ENCODE results near the gene BBIP1. TPM values are rescaled to one million over a fixed set of nuclear protein-coding genes. Genes with fewer than 3 reads are reported as not detected.

Gene BBIP1
- total RNA-seq, 2 donors from 2014 or later, result 17.7 to 19.1 TPM

DNA sequence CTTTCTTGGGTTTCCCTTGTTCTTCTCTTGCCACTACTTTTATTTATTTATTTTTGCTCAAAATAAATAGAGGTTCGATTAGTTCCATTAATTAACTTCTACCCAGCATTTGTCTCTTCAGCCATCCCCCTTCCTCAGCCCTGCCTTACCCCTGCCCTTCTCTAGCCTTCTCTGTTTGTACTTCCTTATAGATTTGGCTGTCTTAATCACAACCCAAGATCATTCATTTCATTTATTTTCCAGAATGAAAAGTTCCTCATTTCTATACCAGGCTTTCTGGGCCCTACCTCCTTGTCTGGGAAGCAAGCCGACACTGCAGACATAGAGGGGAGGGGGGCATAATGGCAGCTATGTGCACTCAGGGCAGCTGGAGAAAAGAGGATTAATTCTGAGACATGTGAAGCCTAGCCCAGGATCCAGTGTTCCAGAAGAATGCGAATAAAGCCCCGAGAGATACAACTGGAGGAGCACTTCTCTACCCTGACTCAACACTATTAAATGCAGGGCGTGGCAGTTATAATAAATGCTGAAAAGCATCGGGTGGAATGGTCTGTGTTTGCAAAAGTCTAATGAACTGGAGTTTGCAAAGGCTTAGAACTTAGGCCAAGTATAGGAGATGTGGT is 53.7 kb downstream of the BBIP1 start:
- Histone ChIP-seq H3K9ac (ENCODE audit: low read depth in 2 of 2, low read length in 2 of 2) (peak overlapping the region; percentile 47 to 59), H3K9me3 (no peaks in the 10 kb centered on the region), H3K27ac (peak overlapping the region; percentile 90), H3K27me3 (no peaks in the 10 kb centered on the region), H3K4me1 (peaks cover 12% of the 10 kb centered on the region), H3K36me3 (no peaks in the 10 kb centered on the region), H3K4me3 (no peak overlapping the region)
- intact Hi-C loops (cut with DNase I), result no loop called here
- TF ChIP-seq, protein P1, sequence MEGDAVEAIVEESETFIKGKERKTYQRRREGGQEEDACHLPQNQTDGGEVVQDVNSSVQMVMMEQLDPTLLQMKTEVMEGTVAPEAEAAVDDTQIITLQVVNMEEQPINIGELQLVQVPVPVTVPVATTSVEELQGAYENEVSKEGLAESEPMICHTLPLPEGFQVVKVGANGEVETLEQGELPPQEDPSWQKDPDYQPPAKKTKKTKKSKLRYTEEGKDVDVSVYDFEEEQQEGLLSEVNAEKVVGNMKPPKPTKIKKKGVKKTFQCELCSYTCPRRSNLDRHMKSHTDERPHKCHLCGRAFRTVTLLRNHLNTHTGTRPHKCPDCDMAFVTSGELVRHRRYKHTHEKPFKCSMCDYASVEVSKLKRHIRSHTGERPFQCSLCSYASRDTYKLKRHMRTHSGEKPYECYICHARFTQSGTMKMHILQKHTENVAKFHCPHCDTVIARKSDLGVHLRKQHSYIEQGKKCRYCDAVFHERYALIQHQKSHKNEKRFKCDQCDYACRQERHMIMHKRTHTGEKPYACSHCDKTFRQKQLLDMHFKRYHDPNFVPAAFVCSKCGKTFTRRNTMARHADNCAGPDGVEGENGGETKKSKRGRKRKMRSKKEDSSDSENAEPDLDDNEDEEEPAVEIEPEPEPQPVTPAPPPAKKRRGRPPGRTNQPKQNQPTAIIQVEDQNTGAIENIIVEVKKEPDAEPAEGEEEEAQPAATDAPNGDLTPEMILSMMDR (IDR thresholded peaks at IDR 0.05), result no peak
- peak; percentile 76 for DNase-seq

DNA sequence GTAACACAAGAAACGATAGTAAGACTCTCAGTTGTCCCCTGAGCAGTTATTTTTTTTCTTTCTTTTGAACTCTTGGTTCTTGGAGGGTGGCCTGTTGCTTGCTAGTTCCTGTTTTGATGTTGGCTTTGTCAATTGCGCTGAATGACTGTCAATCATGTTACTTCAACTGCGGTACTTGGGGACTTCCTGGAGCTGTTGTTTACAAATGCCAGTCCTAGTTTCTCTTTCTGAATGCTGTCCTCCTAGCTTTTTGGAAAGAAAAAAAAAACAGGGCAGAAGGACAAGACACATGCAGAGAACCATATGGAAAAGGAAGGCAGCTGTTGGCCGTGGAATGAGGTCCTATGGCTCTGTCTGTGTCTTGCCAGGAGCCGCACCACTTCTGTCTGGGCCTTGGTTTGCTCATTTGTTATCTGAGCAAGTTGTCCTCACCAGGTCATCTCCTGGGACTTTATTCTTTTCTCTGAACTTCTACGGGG is 54.3 kb downstream of the BBIP1 start:
- intact Hi-C loops (cut with DNase I), result no loop called here
- H3K36me3 ChIP-seq, result no peaks in the 10 kb centered on the region
- no peak overlapping the region for H3K4me3 ChIP-seq
- H3K4me1 ChIP-seq, result peaks cover 16% of the 10 kb centered on the region
- H3K27me3 ChIP-seq, result no peaks in the 10 kb centered on the region
- H3K9me3 ChIP-seq, result no peaks in the 10 kb centered on the region
- peak overlapping the region; percentile 90 for H3K27ac ChIP-seq
- H3K9ac ChIP-seq (ENCODE audit: low read depth in 2 of 2, low read length in 2 of 2), result peak overlapping the region; percentile 46 to 59
- DNase-seq, result no peak
- TF ChIP-seq, protein P1 (IDR thresholded peaks at IDR 0.05), result no peak

DNA sequence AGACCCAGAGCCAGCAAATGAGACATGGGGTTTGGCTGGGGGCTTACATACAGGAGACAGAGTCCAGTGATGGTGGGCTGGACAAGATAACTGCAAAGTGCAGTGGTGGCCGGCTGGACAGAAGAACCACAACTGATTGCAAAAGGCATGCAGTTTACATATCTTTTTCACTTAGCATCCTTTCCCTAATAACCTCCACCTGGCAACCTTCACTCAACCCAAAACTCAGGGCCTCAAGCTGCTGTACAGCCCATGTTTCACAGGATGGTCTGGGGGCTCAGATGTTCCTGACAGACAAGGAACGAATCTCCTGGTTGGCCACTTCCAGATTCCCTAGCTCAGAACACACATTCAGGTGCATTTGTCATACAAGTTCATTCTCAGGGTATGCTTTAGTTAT is 55.0 kb downstream of the BBIP1 start:
- TF ChIP-seq, protein P1 (IDR thresholded peaks at IDR 0.05), result no peak
- Histone ChIP-seq H3K27ac (peak overlapping the region; percentile 90), H3K36me3 (no peaks in the 10 kb centered on the region), H3K4me3 (no peak overlapping the region), H3K9me3 (no peaks in the 10 kb centered on the region), H3K9ac (ENCODE audit: low read depth in 2 of 2, low read length in 2 of 2) (peak overlapping the region in 1 of 2 donors; percentile 59), H3K27me3 (no peaks in the 10 kb centered on the region), H3K4me1 (peaks cover 23% of the 10 kb centered on the region)
- intact Hi-C loops (cut with DNase I), result no loop called here
- DNase-seq, result no peak

DNA sequence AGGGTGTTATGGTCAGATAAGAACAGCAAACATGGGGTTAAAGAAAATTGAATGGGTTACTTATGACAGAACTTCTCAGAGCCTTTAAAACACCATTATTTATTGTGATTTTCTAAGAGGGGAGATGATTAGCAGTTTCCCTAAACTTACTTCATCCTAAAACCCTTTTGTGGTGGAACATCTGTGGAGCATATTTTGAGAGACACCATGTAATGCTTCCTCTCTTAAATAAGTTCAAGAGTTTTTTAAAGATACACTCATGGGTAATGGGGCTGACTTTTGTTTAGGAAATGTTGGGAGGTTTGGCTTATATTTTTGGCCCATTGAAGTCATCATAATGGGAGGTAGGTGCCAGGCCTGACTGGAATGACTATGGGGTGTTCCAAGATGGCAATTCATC is 55.6 kb downstream of the BBIP1 start:
- TF ChIP-seq, protein P1 (IDR thresholded peaks at IDR 0.05), result no peak
- H3K27ac ChIP-seq, result peak overlapping the region; percentile 90
- peaks cover 25% of the 10 kb centered on the region for H3K4me1 ChIP-seq
- H3K9me3 ChIP-seq, result no peaks in the 10 kb centered on the region
- intact Hi-C loops (cut with DNase I), result no loop called here
- no peaks in the 10 kb centered on the region for H3K27me3 ChIP-seq
- no peak overlapping the region for H3K4me3 ChIP-seq
- no peak for DNase-seq
- H3K36me3 ChIP-seq, result no peaks in the 10 kb centered on the region
- H3K9ac ChIP-seq (ENCODE audit: low read depth in 2 of 2, low read length in 2 of 2), result no peak overlapping the region

GRCh38 chr10:110862961-110863360 is 56.0 kb downstream of the BBIP1 start:
- Histone ChIP-seq H3K9me3 (no peaks in the 10 kb centered on the region), H3K4me3 (no peak overlapping the region), H3K9ac (ENCODE audit: low read depth in 2 of 2, low read length in 2 of 2) (no peak overlapping the region), H3K36me3 (no peaks in the 10 kb centered on the region), H3K4me1 (peaks cover 25% of the 10 kb centered on the region), H3K27ac (no peak overlapping the region), H3K27me3 (no peaks in the 10 kb centered on the region)
- TF ChIP-seq, protein P1 (IDR thresholded peaks at IDR 0.05), result no peak
- intact Hi-C loops (cut with DNase I), result no loop called here
- no peak for DNase-seq

All from colonic mucosa (tissue), 4 donors.